HG02884 (cell line): ENCODE results near the gene STK17A.
"Not testable (repeated sequence)": the region's sequence is repeated elsewhere in the genome, so short reads cannot be mapped to it uniquely, and the experiment has no call there.

Source experiments
- ATAC-seq: cut with Tn5 transposase; IDR thresholded peaks from one replicate; pipeline ENCODE4 v1.9.1; 2021; ENCODE audit warnings: mild to moderate bottlenecking, moderate library complexity; ENCODE audit not compliant: unreplicated experiment

STK17A gene

GRCh38 chr7:43593010-43593409 lies 10.1 kb downstream of the STK17A start:
- ATAC-seq, result no peak

GRCh38 chr7:43594020-43594419 lies 11.1 kb downstream of the STK17A start:
- no peak for ATAC-seq

GRCh38 chr7:43596426-43596825 lies 13.5 kb downstream of the STK17A start:
- ATAC-seq, result not testable (repeated sequence)

GRCh38 chr7:43600056-43600455 lies 17.1 kb downstream of the STK17A start:
- no peak for ATAC-seq

GRCh38 chr7:43602256-43602655 lies 19.3 kb downstream of the STK17A start:
- ATAC-seq, result no peak

GRCh38 chr7:43604251-43604650 lies 21.3 kb downstream of the STK17A start:
- ATAC-seq, result no peak

GRCh38 chr7:43609097-43609496 lies 26.2 kb downstream of the STK17A start:
- ATAC-seq, result no peak

- no peak for ATAC-seq
Measured at GRCh38 chr7:43612128-43612527, 29.2 kb downstream of the STK17A start.

GRCh38 chr7:43612599-43613589 lies 30.0 kb downstream of the STK17A start:
- peak; percentile 90 for ATAC-seq

- no peak for ATAC-seq
Measured at GRCh38 chr7:43615558-43616145, 32.7 kb downstream of the STK17A start.

- no peak for ATAC-seq
Measured at GRCh38 chr7:43616977-43617376, 34.1 kb downstream of the STK17A start.

- ATAC-seq, result no peak
Measured at GRCh38 chr7:43618073-43618472, 35.2 kb downstream of the STK17A start.

- no peak for ATAC-seq
Measured at GRCh38 chr7:43619213-43620012, 36.5 kb downstream of the STK17A start.

- ATAC-seq, result no peak
Measured at GRCh38 chr7:43621729-43622448, 39.0 kb downstream of the STK17A start.

- ATAC-seq, result no peak
Measured at GRCh38 chr7:43624156-43624555, 41.2 kb downstream of the STK17A start.

GRCh38 chr7:43625453-43625852 lies 42.5 kb downstream of the STK17A start:
- ATAC-seq, result no peak

GRCh38 chr7:43625980-43626379 lies 43.1 kb downstream of the STK17A start:
- ATAC-seq, result no peak

GRCh38 chr7:43626695-43627094 lies 43.8 kb downstream of the STK17A start:
- no peak for ATAC-seq

GRCh38 chr7:43627798-43628197 lies 44.9 kb downstream of the STK17A start:
- not testable (repeated sequence) for ATAC-seq

- ATAC-seq, result no peak
Measured at GRCh38 chr7:43628431-43628830, 45.5 kb downstream of the STK17A start.

- ATAC-seq, result no peak
Measured at GRCh38 chr7:43629857-43630256, 46.9 kb downstream of the STK17A start.
